Fibroblast of lung (primary cell): ENCODE measurements around the gene CNN3. TPM values are rescaled to one million over a fixed set of nuclear protein-coding genes. Genes with fewer than 3 reads are reported as not detected.

Source experiments
- DNase-seq, 2 donors: peaks; one replicate each; pipeline versions ENCODE4 v3.0.0 to v3.0.0-alpha.2; 2010; ENCODE audit warnings: low read depth in 2 of 2
- H2AFZ ChIP-seq: 2 replicates; pipeline ENCODE4 v1.5.1; 2012; ENCODE audit warnings: low read length, control low read depth, inconsistent platforms
- H3K27ac ChIP-seq: 2 replicates; pipeline ENCODE4 v1.5.1; 2011; ENCODE audit warnings: low read length, control low read depth; ENCODE audit not compliant: insufficient read depth
- H3K27me3 ChIP-seq: 2 replicates; pipeline ENCODE4 v1.5.1; 2011; ENCODE audit warnings: mild to moderate bottlenecking, low read length; ENCODE audit not compliant: control insufficient read depth, insufficient read depth
- H3K36me3 ChIP-seq: 2 replicates; pipeline ENCODE4 v1.5.1; 2011; ENCODE audit warnings: low read length; ENCODE audit not compliant: control insufficient read depth, insufficient read depth
- H3K4me1 ChIP-seq: 2 replicates; pipeline ENCODE4 v1.5.1; 2011; ENCODE audit warnings: low read length; ENCODE audit not compliant: control insufficient read depth, insufficient read depth; ENCODE audit errors: extremely low read depth
- H3K4me2 ChIP-seq: 2 replicates; pipeline ENCODE4 v1.5.1; 2011; ENCODE audit warnings: low read length, control low read depth; ENCODE audit not compliant: insufficient read depth; ENCODE audit errors: extremely low read depth
- H3K4me3 ChIP-seq, 4 experiments: fragments of 200-600 bp in 1 of 4; sonication (generic) in 1 of 4; replicated peaks in 1 of 4; 2 replicates each; pipeline ENCODE4 v1.5.1; 2011 to 2016; ENCODE audit warnings: low read length in 4 of 4, low read depth in 3 of 4, mild to moderate bottlenecking in 3 of 4, control low read depth in 2 of 4, inconsistent platforms in 1 of 4, mixed read lengths in 1 of 4; ENCODE audit not compliant: insufficient read depth in 1 of 4; ENCODE audit errors: control extremely low read depth in 1 of 4
- H3K79me2 ChIP-seq: 2 replicates; pipeline ENCODE4 v1.5.1; 2012; ENCODE audit warnings: mild to moderate bottlenecking, low read length, inconsistent platforms; ENCODE audit not compliant: control insufficient read depth, insufficient read depth
- H3K9ac ChIP-seq: 2 replicates; pipeline ENCODE4 v1.5.1; 2011; ENCODE audit warnings: mild to moderate bottlenecking, low read length, control low read depth; ENCODE audit not compliant: insufficient read depth
- H3K9me3 ChIP-seq: 2 replicates; pipeline ENCODE4 v1.5.1; 2012; ENCODE audit warnings: low read depth, low read length; ENCODE audit not compliant: control insufficient read depth, insufficient read depth
- H4K20me1 ChIP-seq: 2 replicates; pipeline ENCODE4 v1.5.1; 2011; ENCODE audit warnings: low read length; ENCODE audit not compliant: control insufficient read depth, insufficient read depth; ENCODE audit errors: extremely low read depth
- CTCF ChIP-seq, 2 donors: IDR thresholded peaks in 1 of 2; conservative IDR thresholded peaks in 1 of 2; 1 replicate in 1 of 2; 2 replicates in 1 of 2; pipeline ENCODE4 v1.5.1; 2011 to 2012; ENCODE audit warnings: low read length in 2 of 2, control low read depth in 1 of 2, inconsistent platforms in 1 of 2, low read depth in 1 of 2, mild to moderate bottlenecking in 1 of 2
- EZH2 ChIP-seq: IDR thresholded peaks from 2 replicates; pipeline ENCODE4 v1.5.1; 2012; ENCODE audit warnings: low read length, control low read depth, mild to moderate bottlenecking; ENCODE audit errors: missing control alignments
- polyA plus RNA-seq, 2 donors: library from polyadenylated mRNA; depleted of rRNA in 1 of 2; stranded (reverse) in 1 of 2; unstranded in 1 of 2; fragments of >200 nt; gene quantifications; 2 replicates each; pipeline ENCODE4 v1.2.1, GENCODE V29; 2011 to 2012; ENCODE audit warnings: missing spikeins in 1 of 2
- total RNA-seq: library from RNA; depleted of rRNA; stranded (reverse); fragments of >200 nt; gene quantifications from 2 replicates; pipeline ENCODE4 v1.2.1, GENCODE V29; 2014

The CNN3 gene
- total and polyA plus RNA-seq, 2 donors (not counting 1 experiment from before 2014, with no cell fraction given), result 601 to 670 TPM

- Histone ChIP-seq H3K27me3 (no peaks in the 10 kb centered on the region), H3K4me3 (no peak overlapping the region), H3K9ac (no peak overlapping the region), H3K27ac (no peak overlapping the region), H3K9me3 (no peaks in the 10 kb centered on the region), H2AFZ (no peak overlapping the region), H3K4me2 (no peak overlapping the region), H3K4me1 (no peaks in the 10 kb centered on the region), H3K79me2 (no peaks in the 10 kb centered on the region), H4K20me1 (no peaks in the 10 kb centered on the region), H3K36me3 (no peaks in the 10 kb centered on the region)
- DNase-seq, result no peak
- TF ChIP-seq EZH2 (no peak), CTCF (conservative IDR thresholded peaks at IDR 0.05 in 1 of 2, IDR thresholded peaks at IDR 0.05 in 1 of 2; ENCODE audit: low read depth in 1 of 2, low read length in 2 of 2) (no peak)
These were observed 48.6 kb downstream of the CNN3 start for GRCh38 chr1:94878329-94878728.

- Histone ChIP-seq H4K20me1 (no peaks in the 10 kb centered on the region), H3K27ac (no peak overlapping the region), H3K79me2 (no peaks in the 10 kb centered on the region), H3K4me1 (no peaks in the 10 kb centered on the region), H3K9me3 (no peaks in the 10 kb centered on the region), H3K4me2 (no peak overlapping the region), H3K36me3 (no peaks in the 10 kb centered on the region), H3K4me3 (no peak overlapping the region), H3K27me3 (no peaks in the 10 kb centered on the region), H3K9ac (no peak overlapping the region), H2AFZ (no peak overlapping the region)
- peak in 1 of 2 donors; percentile 81 for DNase-seq
- TF ChIP-seq EZH2 (no peak), CTCF (conservative IDR thresholded peaks at IDR 0.05 in 1 of 2, IDR thresholded peaks at IDR 0.05 in 1 of 2; ENCODE audit: low read depth in 1 of 2, low read length in 2 of 2) (no peak)
These were observed 50.5 kb downstream of the CNN3 start for GRCh38 chr1:94876362-94876761.

GRCh38 chr1:94875794-94876193 is 51.1 kb downstream of the CNN3 start:
- no peak overlapping the region for H3K9ac ChIP-seq
- H4K20me1 ChIP-seq, result no peaks in the 10 kb centered on the region
- no peaks in the 10 kb centered on the region for H3K79me2 ChIP-seq
- no peak overlapping the region for H2AFZ ChIP-seq
- no peak overlapping the region for H3K4me2 ChIP-seq
- H3K36me3 ChIP-seq, result no peaks in the 10 kb centered on the region
- DNase-seq, result no peak
- H3K27me3 ChIP-seq, result no peaks in the 10 kb centered on the region
- no peaks in the 10 kb centered on the region for H3K9me3 ChIP-seq
- H3K27ac ChIP-seq, result no peak overlapping the region
- no peak overlapping the region for H3K4me3 ChIP-seq
- TF ChIP-seq CTCF (conservative IDR thresholded peaks at IDR 0.05 in 1 of 2, IDR thresholded peaks at IDR 0.05 in 1 of 2; ENCODE audit: low read depth in 1 of 2, low read length in 2 of 2), result no peak
- no peak for TF ChIP-seq EZH2
- no peaks in the 10 kb centered on the region for H3K4me1 ChIP-seq
